HG03520 (cell line): ENCODE data around the gene C21orf58.
A peak's percentile ranks its signal among the peaks of the same experiment; 100 is the strongest.
"Not testable (repeated sequence)": the region's sequence is repeated elsewhere in the genome, so short reads cannot be mapped to it uniquely, and the experiment has no call there.

Source experiments
- ATAC-seq: cut with Tn5 transposase; IDR thresholded peaks from one replicate; pipeline ENCODE4 v1.9.1; 2021; ENCODE audit warnings: mild to moderate bottlenecking, moderate library complexity; ENCODE audit not compliant: unreplicated experiment

The C21orf58 gene

DNA sequence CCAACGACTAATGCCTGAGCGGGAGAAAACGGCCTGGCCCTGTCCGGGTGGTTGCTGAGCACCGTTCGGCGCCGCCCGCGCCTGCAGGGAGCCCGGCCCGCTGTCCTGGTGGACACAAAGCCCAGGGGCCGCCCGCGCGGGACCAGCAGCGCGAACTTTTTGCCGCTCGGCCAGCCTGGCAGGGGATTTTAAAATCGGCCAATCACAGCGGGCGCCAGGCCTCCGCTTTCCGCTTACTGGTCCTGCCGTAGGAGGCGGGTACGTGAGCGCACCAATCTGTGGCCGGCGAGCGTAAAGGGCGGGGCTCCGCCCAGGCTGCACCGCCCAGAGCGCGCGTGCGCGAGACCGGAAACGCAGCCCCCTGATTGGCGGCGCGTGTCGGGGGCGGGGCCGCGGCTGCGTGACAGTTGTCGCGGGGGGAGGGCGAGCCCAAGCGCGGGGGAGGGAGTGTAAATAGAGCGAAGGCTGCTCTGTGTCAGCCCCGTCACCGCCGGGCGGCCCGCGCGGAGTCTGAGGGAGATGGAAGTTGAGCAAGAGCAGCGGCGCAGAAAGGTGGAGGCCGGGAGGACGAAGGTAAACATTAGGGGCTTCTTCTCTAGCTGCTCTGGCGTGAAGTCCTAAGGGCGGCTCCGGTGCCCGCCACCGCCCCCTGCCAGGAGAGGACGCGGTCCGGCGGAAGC lies at the start of gene C21orf58, which contains the start of gene PCNT:
Gene C21orf58 (minus strand): TSS at position 161 of the 680 bp plus-strand sequence. CDS start 1,132 bp downstream, outside the sequence.
Gene PCNT (plus strand): TSS at position 447 of the 680 bp plus-strand sequence. CDS start 73 bp downstream, at position 520.
- peak; percentile 84 for ATAC-seq

GRCh38 chr21:46372947-46373346 lies 49.3 kb upstream of the C21orf58 start:
- ATAC-seq, result not testable (repeated sequence)

GRCh38 chr21:46372014-46372485 lies 48.4 kb upstream of the C21orf58 start:
- no peak for ATAC-seq

DNA sequence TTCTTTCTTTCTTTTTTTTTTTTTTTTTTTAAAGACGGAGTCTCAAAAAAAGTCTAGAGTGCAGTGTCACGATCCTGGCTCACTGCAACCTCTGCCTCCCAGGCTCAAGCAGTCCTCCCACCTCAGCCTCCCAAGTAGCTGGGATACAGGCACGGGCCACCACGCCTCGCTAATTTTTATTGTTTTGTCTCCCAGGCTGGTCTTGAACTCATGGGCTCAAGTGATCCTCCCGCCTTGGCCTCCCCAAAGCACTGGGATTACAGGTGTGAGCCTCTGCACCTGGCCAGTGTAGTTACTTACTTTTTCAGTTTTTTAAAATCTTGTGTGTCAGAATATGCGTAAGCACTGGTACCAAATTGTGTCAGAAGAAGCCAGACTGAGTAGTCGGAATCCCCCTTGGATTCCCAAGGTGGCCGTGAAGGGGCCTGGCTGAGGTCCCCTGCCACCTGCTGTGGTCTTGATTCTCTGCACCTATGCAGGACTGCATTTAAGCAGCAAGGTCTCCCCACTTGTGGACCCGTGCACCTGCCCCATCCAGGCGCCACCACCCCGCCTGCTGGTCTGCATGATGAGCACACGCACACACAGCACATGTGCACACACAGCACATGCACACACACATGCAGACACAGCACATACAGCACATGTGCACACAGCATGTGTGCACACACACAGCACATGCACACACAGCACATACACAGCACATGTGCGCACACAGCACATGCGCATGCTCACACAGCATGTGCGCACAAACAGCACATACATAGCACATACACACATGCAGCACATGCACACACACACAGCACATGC lies 47.7 kb upstream of the C21orf58 start:
- no peak for ATAC-seq

GRCh38 chr21:46369520-46370235 lies 46.0 kb upstream of the C21orf58 start:
- no peak for ATAC-seq

DNA sequence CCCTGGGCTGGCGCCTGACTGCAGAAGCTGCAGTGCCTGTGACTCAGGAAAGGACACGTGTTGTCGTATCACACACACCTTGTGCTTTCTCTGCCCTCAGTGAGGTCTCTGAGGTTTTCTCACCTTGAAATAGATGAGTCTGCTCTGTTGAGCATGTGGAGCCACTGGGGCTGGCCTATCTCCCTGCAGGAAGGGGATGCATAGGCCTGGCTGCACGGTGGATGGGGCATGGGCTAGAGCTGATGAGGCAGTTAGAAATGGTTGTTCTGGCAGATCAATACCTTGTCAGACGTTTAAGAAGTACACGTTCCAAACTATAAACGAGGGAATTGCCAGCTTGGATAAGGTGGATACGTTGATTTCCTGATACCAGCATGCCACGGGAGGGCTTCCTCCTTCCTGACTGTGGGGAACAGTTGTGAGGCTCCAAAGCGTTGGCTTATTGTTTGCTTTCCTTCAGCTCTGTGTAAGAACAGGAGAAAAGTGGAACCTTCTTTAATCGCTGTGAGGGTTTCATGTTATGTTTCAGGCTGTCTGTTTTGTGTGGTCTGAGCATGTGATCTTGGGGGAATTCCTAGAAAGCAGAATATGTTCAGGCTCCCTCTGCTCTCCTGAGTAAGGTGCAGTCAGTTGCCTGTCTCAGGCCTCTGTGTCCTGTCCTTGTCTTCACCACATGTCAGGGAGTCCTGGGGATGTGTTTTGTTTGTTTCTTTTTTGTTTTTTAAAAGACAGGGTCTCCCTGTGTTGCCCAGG lies 45.0 kb upstream of the C21orf58 start:
- no peak for ATAC-seq

GRCh38 chr21:46366966-46367365 lies 43.3 kb upstream of the C21orf58 start:
- no peak for ATAC-seq

- ATAC-seq, result no peak
Observed at GRCh38 chr21:46366561-46366960, 42.9 kb upstream of the C21orf58 start.

DNA sequence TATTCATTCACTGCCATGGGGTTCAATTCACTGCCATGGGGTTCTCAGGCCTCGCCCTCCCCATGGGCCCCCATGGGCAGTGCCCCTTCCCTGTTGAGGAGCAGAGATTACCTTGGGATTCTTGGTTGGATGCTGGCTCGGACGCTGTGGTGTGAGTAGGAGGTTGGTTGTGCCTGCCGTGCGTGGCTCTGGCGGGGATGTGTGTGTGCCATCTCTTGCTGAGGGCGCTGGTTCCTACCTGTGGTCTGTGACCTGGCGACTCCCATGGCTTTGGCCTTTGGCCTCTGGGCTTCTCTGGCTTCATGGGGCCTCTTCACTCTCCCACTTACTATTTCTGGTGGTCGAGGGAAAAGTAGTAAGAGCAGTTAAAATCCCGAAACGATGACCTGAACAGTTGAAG lies 42.4 kb upstream of the C21orf58 start:
- ATAC-seq, result no peak

- no peak for ATAC-seq
Observed at GRCh38 chr21:46363698-46364097, 40.0 kb upstream of the C21orf58 start.

DNA sequence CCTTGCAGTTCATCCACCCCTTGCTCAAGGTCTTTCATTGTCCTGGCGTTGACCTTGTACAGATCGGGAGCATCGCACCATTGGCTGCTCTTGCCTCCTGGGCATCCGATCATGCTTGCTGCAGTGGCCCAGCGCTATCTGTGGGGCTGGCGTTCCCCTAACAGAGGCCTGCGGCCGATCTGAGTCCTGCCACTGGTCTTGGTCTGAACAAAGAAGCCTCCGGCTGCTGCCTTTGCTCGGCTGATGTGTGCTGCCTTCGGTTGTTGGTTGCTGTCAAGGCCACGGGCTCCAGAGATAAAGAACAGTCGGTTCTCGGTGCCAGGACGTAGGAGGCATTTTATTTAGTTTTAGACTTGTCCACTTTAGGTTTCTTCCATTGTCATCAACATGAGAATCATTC lies 39.3 kb upstream of the C21orf58 start:
- ATAC-seq, result no peak

- ATAC-seq, result no peak
Observed at GRCh38 chr21:46361935-46362334, 38.3 kb upstream of the C21orf58 start.

DNA sequence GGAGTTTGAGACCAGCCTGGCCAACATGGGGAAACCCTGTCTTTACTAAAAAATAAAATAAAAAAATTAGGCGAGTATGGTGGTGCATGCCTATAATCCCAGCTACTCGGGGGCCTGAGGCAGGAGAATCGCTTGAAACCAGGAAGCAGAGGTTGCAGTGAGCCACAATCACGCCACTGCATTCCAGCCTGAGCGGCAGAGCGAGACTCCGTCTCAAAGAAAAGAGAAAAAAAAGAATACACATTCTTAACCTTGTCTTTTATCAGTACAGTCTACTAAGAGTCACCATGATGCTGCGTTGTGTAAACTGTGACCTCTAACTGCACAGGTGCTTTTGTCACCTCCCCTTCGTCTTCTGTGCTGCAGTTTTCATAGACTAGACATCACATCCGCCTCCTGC lies 37.5 kb upstream of the C21orf58 start:
- no peak for ATAC-seq

- no peak for ATAC-seq
Observed at GRCh38 chr21:46357684-46358425, 34.2 kb upstream of the C21orf58 start.

DNA sequence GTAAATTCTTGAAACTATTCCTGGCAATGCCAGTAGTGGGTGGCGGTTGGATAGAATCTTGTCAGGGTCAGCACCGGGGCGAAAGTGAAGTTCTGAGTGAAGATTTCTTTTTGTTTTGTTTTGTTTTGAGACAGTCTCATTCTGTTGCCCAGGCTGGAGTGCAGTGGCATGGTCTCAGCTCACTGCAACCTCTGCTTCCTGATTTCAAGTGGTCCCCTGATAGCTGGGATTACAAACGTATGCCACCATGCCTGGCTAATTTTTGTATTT lies 33.6 kb upstream of the C21orf58 start:
- no peak for ATAC-seq

DNA sequence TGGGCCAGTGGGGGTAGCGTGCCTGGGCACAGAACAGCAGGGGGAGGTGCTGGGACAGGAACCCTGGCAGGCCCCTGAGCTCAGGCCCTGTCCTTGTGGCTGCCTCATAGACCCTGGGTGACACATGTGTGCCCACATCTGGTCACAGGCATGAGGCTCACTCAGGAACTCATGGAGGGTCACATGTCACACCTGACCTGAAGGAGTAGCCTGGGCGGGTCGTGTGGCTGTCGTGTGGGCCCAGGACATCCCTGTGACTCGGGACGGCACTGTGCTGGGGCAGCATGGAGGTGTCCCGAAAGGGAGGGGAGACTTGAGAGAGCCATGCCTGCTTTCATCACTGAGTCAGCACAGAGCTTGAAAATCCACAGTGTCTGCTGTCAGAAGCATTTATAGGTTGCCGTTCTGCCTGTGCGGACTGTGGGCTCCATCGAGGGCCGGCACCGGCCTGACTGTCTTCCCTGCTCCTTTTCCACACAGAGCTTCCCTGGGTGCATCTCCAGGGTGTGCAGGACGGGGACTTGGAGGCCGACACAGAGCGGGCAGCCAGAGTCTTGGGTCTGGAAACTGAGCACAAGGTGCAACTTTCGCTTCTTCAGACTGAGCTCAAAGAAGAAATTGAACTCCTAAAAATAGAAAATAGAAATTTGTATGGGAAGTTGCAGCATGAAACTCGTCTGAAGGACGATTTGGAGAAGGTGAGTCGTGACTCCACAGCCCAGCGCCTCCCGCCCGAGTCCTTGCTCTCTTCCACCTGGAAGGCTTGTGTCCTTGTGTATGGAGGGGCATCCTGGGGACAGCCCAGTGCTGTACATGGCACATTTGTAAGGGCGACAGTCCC lies 33.0 kb upstream of the C21orf58 start:
- no peak for ATAC-seq

GRCh38 chr21:46356005-46356338 lies 32.3 kb upstream of the C21orf58 start:
- no peak for ATAC-seq

DNA sequence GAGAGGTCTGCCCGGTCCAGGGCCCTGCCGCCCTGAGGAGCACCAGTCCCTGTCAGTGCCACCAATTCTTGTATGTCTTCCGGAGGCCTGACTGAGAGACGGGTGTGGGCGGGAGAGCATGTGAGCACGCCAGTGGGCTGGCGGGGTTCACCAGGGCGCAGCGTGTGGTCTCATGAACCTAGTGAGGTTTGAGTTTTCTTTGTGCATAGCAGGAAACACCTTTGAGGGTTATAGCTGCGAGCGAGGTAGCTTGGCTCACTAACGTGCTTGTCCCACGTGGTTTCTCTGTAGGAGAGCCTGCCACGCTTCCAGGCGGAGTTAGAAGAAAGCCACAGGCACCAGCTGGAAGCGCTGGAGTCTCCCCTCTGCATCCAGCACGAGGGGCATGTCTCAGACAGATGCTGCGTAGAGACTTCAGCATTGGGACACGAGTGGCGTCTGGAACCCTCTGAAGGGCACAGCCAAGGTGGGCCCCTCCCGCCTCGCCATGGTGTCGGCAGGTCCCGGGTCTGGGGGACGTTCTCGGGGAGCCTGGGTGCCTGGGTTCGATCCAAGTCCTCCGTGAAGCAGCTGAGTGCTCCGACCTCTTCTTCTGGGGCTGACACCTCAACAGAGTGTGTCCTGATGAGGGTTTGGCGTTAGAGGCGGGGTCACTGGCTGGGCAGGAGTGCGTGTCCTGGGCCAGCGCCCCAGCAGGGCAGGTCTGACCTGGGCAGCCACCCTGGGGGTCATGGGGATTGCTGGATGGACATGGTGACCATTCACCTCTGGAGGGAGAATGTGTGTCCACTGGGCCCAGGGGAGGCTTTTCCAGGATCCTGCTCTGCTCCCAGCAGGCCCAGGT lies 31.7 kb upstream of the C21orf58 start:
- no peak for ATAC-seq

DNA sequence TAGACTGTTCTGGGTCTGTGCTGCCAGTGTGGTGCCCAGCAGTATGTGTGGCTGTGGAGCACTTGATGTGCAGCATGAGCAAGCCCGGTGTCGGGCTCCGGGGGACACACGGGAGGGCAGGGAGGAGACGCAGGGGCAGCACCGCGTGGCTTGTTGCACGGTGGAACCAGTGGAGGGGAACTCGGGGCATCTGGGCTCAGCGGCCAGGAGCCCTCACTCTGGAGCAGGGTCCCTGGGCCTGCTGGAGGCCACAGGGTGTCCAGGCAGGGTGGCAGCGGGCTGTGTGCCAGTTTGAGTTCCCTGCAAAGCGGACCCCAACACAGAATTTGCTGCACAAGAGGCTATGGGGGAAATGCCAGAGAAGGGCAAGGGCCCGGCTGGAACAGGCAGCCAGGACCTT lies 30.8 kb upstream of the C21orf58 start:
- no peak for ATAC-seq
